H9 (cell line): ENCODE measurements around the gene SLC38A11. TPM values are rescaled to one million over a fixed set of nuclear protein-coding genes. Genes with fewer than 3 reads are reported as not detected.

Experiments used
- DNase-seq: peaks from one replicate; pipeline ENCODE4 v3.0.0-alpha.2; 2017
- H2AFZ ChIP-seq: one replicate; pipeline ENCODE4 v1.6.1; 2013; ENCODE audit warnings: mild to moderate bottlenecking, low read length, control low read depth, moderate library complexity
- H2AK5ac ChIP-seq: 2 replicates; pipeline ENCODE4 v1.6.1; 2013; ENCODE audit warnings: low read length, control low read depth, mixed read lengths; ENCODE audit not compliant: insufficient read length
- H2BK120ac ChIP-seq: one replicate; pipeline ENCODE4 v1.6.1; 2013; ENCODE audit warnings: low read depth, mild to moderate bottlenecking, low read length, control low read depth, inconsistent platforms; ENCODE audit not compliant: poor library complexity, severe bottlenecking
- H2BK12ac ChIP-seq: 2 replicates; pipeline ENCODE4 v1.6.1; 2013; ENCODE audit warnings: low read length, control low read depth, mixed read lengths, low read depth; ENCODE audit not compliant: insufficient read length
- H2BK15ac ChIP-seq: 2 replicates; pipeline ENCODE4 v1.6.1; 2013; ENCODE audit warnings: low read depth, low read length, control low read depth
- H2BK20ac ChIP-seq: one replicate; pipeline ENCODE4 v1.6.1; 2013; ENCODE audit warnings: low read depth, mild to moderate bottlenecking, low read length, control low read depth, inconsistent platforms; ENCODE audit not compliant: poor library complexity, severe bottlenecking
- H2BK5ac ChIP-seq: 2 replicates; pipeline ENCODE4 v1.6.1; 2013; ENCODE audit warnings: low read length, control low read depth, mixed read lengths; ENCODE audit not compliant: insufficient read length
- H3K14ac ChIP-seq: 2 replicates; pipeline ENCODE4 v1.6.1; 2013; ENCODE audit warnings: low read length, control low read depth; ENCODE audit not compliant: insufficient read depth
- H3K18ac ChIP-seq: 2 replicates; pipeline ENCODE4 v1.6.1; 2013; ENCODE audit warnings: low read depth, mild to moderate bottlenecking, mixed read lengths, low read length, control low read depth; ENCODE audit not compliant: insufficient read length
- H3K23ac ChIP-seq: 2 replicates; pipeline ENCODE4 v1.6.1; 2013; ENCODE audit warnings: low read length, control low read depth, mixed read lengths, low read depth; ENCODE audit not compliant: insufficient read length
- H3K23me2 ChIP-seq: 2 replicates; pipeline ENCODE4 v1.6.1; 2013; ENCODE audit warnings: low read depth, mild to moderate bottlenecking, mixed read lengths, low read length, control low read depth; ENCODE audit not compliant: insufficient read length, poor library complexity, severe bottlenecking
- H3K27ac ChIP-seq: 2 replicates; pipeline ENCODE4 v1.5.1; 2013; ENCODE audit warnings: low read length, control low read depth, mixed read lengths, low read depth; ENCODE audit not compliant: insufficient read length
- H3K27me3 ChIP-seq: 2 replicates; pipeline ENCODE4 v1.6.1; 2013; ENCODE audit warnings: low read length, control low read depth, inconsistent platforms; ENCODE audit not compliant: insufficient read depth
- H3K4ac ChIP-seq: 2 replicates; pipeline ENCODE4 v1.6.1; 2013; ENCODE audit warnings: low read depth, mild to moderate bottlenecking, control low read depth, inconsistent platforms, low read length, moderate library complexity
- H3K4me1 ChIP-seq: 2 replicates; pipeline ENCODE4 v1.6.1; 2013; ENCODE audit warnings: low read length, control low read depth, inconsistent platforms; ENCODE audit not compliant: insufficient read depth
- H3K4me2 ChIP-seq: 2 replicates; pipeline ENCODE4 v1.6.1; 2013; ENCODE audit warnings: low read length, control low read depth, mixed read lengths; ENCODE audit not compliant: insufficient read length, insufficient read depth
- H3K56ac ChIP-seq: 2 replicates; pipeline ENCODE4 v1.6.1; 2013; ENCODE audit warnings: low read depth, mild to moderate bottlenecking, mixed read lengths, low read length, control low read depth; ENCODE audit not compliant: insufficient read length
- H3K79me1 ChIP-seq: 2 replicates; pipeline ENCODE4 v1.6.1; 2013; ENCODE audit warnings: low read depth, mild to moderate bottlenecking, moderate library complexity, low read length, control low read depth, inconsistent platforms; ENCODE audit not compliant: insufficient read depth, poor library complexity, severe bottlenecking
- H3K79me2 ChIP-seq: 2 replicates; pipeline ENCODE4 v1.6.1; 2013; ENCODE audit warnings: low read length, control low read depth, inconsistent platforms; ENCODE audit not compliant: insufficient read depth
- H3K9ac ChIP-seq: 2 replicates; pipeline ENCODE4 v1.6.1; 2013; ENCODE audit warnings: low read length, control low read depth, mixed read lengths; ENCODE audit not compliant: insufficient read length; ENCODE audit errors: extremely low read depth
- H3K9me3 ChIP-seq: one replicate; pipeline ENCODE4 v1.6.1; 2013; ENCODE audit warnings: low read depth, low read length, inconsistent platforms; ENCODE audit not compliant: control insufficient read depth
- H3T11ph ChIP-seq: one replicate; pipeline ENCODE4 v1.6.1; 2013; ENCODE audit warnings: mild to moderate bottlenecking, low read length, control low read depth, inconsistent platforms
- H4K20me1 ChIP-seq: one replicate; pipeline ENCODE4 v1.6.1; 2013; ENCODE audit not compliant: control insufficient read depth, insufficient read length, insufficient read depth
- H4K5ac ChIP-seq: 2 replicates; pipeline ENCODE4 v1.6.1; 2013; ENCODE audit warnings: low read depth, mild to moderate bottlenecking, mixed read lengths, low read length, control low read depth; ENCODE audit not compliant: insufficient read length
- H4K8ac ChIP-seq: replicated peaks from 2 replicates; pipeline ENCODE4 v1.6.1; 2013; ENCODE audit warnings: low read length, control low read depth, mixed read lengths, low read depth; ENCODE audit not compliant: insufficient read length
- H4K91ac ChIP-seq: 2 replicates; pipeline ENCODE4 v1.6.1; 2013; ENCODE audit warnings: low read depth, mild to moderate bottlenecking, moderate library complexity, mixed read lengths, low read length, control low read depth; ENCODE audit not compliant: insufficient read length
- H3K27ac Mint-ChIP-seq, 3 experiments: 2 replicates in 2 of 3; 3 replicates in 1 of 3; pipeline ENCODE4 v1.8.0; 2020 to 2021; ENCODE audit warnings: mixed read lengths in 3 of 3, mild to moderate bottlenecking in 1 of 3, moderate library complexity in 1 of 3
- H3K27me3 Mint-ChIP-seq: 2 replicates; pipeline ENCODE4 v1.8.0; 2021; ENCODE audit warnings: low read depth, mild to moderate bottlenecking, moderate library complexity, mixed read lengths
- H3K36me3 Mint-ChIP-seq, 3 experiments: 2 replicates in 2 of 3; 3 replicates in 1 of 3; pipeline ENCODE4 v1.8.0; 2020 to 2021; ENCODE audit warnings: low read depth in 3 of 3, mixed read lengths in 3 of 3; ENCODE audit not compliant: insufficient read depth in 1 of 3
- H3K4me1 Mint-ChIP-seq, 2 experiments: 2 replicates each; pipeline ENCODE4 v1.8.0; 2020; ENCODE audit warnings: mixed read lengths in 2 of 2
- H3K4me3 Mint-ChIP-seq, 2 experiments: 2 replicates in 1 of 2; 3 replicates in 1 of 2; pipeline ENCODE4 v1.8.0; 2020 to 2021; ENCODE audit warnings: mild to moderate bottlenecking in 2 of 2, mixed read lengths in 2 of 2, moderate library complexity in 1 of 2
- H3K9me3 Mint-ChIP-seq, 2 experiments: 2 replicates in 1 of 2; 3 replicates in 1 of 2; pipeline ENCODE4 v1.8.0; 2020; ENCODE audit warnings: mild to moderate bottlenecking in 2 of 2, mixed read lengths in 2 of 2, moderate library complexity in 1 of 2
- CTCF ChIP-seq: fragments of 200-600 bp; sonication (generic); conservative IDR thresholded peaks from 3 replicates; pipeline ENCODE4 v1.8.0; 2021; ENCODE audit warnings: antibody characterized with exemption, mild to moderate bottlenecking
- WGBS: extraction: QIAGEN DNeasy Blood & Tissue Kit; methylation state at CpG from one replicate; pipeline ENCODE4 v1.1.7; 2013; ENCODE audit warnings: missing lambda C conversion rate, low lambda C conversion rate, mixed read lengths; ENCODE audit not compliant: insufficient read length; ENCODE audit errors: extremely low coverage; 5-methylcytosine and 5-hydroxymethylcytosine counted together
- total RNA-seq: library from RNA; stranded (reverse); gene quantifications from 2 replicates; pipeline ENCODE4 v1.2.1, GENCODE V29; 2021

The SLC38A11 gene
- total RNA-seq, 1 experiment from 2014 or later = not detected

- no peak overlapping the region for H3K4me3 Mint-ChIP-seq
- H2BK5ac ChIP-seq = no peak overlapping the region
- H2BK15ac ChIP-seq = no peak overlapping the region
- H3K18ac ChIP-seq = no peak overlapping the region
- no peak overlapping the region for H3K27ac ChIP-seq
- no peak overlapping the region for H4K5ac ChIP-seq
- no peak overlapping the region for H2BK12ac ChIP-seq
- H3K79me1 ChIP-seq = no peaks in the 10 kb centered on the region
- H3K79me2 ChIP-seq = no peaks in the 10 kb centered on the region
- H3K9me3 ChIP-seq = no peaks in the 10 kb centered on the region
- H3K23ac ChIP-seq = no peak overlapping the region
- H2BK120ac ChIP-seq = no peak overlapping the region
- no peak overlapping the region for H3K27ac Mint-ChIP-seq
- WGBS = no CpG with 5 or more reads among the region's 6 CpGs
- H3K9ac ChIP-seq = no peak overlapping the region
- DNase-seq = no peak
- no peaks in the 10 kb centered on the region for H3K27me3 Mint-ChIP-seq
- H2BK20ac ChIP-seq = no peak overlapping the region
- peaks cover 4 to 12% of the 10 kb centered on the region in 2 experiments; a peak in 3 of 4 replicates for H3K4me1 Mint-ChIP-seq
- H3K14ac ChIP-seq = no peak overlapping the region
- no peak overlapping the region for H3T11ph ChIP-seq
- no peak overlapping the region for H4K8ac ChIP-seq
- no peaks in the 10 kb centered on the region for H3K4me1 ChIP-seq
- H3K4me2 ChIP-seq = no peak overlapping the region
- H3K36me3 Mint-ChIP-seq = no peaks in the 10 kb centered on the region
- H2AK5ac ChIP-seq = no peak overlapping the region
- no peak overlapping the region for H3K56ac ChIP-seq
- H3K4ac ChIP-seq = no peak overlapping the region
- H3K27me3 ChIP-seq = no peaks in the 10 kb centered on the region
- TF ChIP-seq CTCF = no peak
- H4K20me1 ChIP-seq = no peaks in the 10 kb centered on the region
- H2AFZ ChIP-seq = no peak overlapping the region
- H3K23me2 ChIP-seq = no peaks in the 10 kb centered on the region
- H4K91ac ChIP-seq = no peak overlapping the region
- H3K9me3 Mint-ChIP-seq = 0 out of 5 replicates have a peak, but pooled peaks cover 0 to under 1% of the 10 kb centered on the region in 2 experiments
Observed at GRCh38 chr2:164905307-164905706, 50.0 kb downstream of the SLC38A11 start.
